ENCODE data around the gene JAZF1.
A peak's percentile ranks its signal among the peaks of the same experiment; 100 is the strongest.

Gene JAZF1

GRCh38 chr7:28106321-28106829 lies 74.2 kb downstream of the JAZF1 start:
- DNase-seq (ENCODE audit: low spot score): no peak

DNA sequence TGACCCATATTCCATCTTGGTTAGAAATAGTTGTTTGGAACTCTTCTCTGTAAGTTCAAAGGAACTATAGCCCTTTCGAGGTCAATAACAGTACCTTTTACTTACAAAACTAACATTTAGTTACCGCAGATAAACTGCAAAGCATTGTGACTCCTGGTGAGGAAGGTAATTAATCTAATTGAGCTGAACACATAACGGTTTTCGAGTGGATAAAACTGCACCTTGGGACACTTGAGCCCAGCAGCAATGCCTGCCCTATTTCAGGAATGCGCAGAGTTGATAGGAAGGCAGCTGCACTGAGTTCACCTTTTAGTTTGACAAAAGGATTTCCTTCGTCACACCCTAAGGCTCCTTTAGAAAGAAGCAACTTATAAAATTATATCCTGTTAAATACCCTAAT lies 75.4 kb downstream of the JAZF1 start:
- no peak for DNase-seq (ENCODE audit: low spot score)

DNA sequence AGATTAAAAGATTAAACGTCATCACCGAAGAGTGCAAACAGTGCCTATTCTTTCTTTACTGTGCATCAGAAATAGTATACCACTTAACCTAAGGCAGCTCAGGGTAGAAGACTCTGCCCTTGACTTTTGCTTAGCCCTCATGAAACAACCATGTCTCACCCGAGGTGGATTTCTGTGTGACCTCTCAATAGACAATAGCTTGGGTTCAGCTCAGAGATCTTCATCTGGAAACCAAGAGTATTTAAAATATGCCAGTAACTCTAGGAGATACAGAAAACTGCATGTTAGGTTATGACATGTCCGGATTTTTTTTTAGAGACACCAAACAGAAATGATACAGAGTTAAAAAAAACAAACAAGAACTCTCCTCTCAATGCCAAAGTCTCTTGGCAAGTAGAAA lies 75.8 kb downstream of the JAZF1 start:
- DNase-seq (ENCODE audit: low spot score): no peak

- no peak for DNase-seq (ENCODE audit: low spot score)
Measured at GRCh38 chr7:28104041-28104541, 76.5 kb downstream of the JAZF1 start.

- DNase-seq (ENCODE audit: low spot score): no peak
Measured at GRCh38 chr7:28102797-28103196, 77.8 kb downstream of the JAZF1 start.

GRCh38 chr7:28096713-28097112 lies 83.9 kb downstream of the JAZF1 start:
- peak; percentile 80 for DNase-seq (ENCODE audit: low spot score)

GRCh38 chr7:28095231-28095630 lies 85.4 kb downstream of the JAZF1 start:
- no peak for DNase-seq (ENCODE audit: low spot score)

DNA sequence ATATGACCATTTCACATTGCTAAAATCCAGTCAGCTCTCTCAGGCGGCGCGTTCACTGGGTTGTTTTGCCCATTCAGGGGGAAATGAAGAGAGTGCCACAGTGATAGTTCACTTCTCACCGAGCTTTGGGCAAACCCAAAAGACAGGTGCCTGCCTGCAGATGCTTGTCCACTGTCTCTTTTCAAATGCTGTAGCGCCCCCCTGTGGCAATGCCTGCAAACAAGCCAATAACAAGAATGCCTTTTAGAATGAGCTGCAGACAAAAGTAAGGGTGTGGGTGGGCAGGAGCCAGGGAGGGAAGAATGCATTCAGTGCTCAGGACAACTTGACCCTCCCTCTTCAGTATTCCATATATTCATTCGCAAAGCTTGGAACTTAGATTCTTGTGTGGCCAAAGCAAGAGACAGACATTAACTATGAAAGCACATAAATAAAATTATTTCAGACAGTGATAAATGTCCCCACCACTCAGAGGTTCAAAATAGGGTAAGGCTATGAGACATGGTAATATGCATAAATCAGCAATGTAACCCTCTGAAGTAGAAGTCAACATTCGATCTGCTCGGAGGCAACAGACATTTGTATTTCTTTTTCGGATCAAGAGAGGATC lies 86.9 kb downstream of the JAZF1 start:
- peak; percentile 82 for DNase-seq (ENCODE audit: low spot score)

DNA sequence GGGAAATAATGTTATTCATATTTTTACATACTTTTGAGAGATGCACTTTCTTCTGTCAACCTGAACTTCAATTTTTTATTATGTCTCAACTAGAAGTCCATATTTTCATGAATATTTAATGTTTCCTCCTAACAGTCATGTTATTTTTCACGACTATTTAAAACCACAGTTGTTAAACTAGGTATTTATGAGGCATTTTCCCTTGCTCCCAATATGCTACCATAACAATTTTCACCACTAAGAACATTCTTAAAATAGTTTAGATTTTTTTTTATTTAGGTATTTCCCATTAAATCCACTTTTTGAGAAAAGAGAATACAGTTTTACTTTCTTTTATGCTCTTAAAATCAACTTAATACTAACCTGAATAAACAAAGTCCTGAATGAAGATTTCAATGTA lies 89.4 kb downstream of the JAZF1 start:
- no peak for DNase-seq (ENCODE audit: low spot score)

DNA sequence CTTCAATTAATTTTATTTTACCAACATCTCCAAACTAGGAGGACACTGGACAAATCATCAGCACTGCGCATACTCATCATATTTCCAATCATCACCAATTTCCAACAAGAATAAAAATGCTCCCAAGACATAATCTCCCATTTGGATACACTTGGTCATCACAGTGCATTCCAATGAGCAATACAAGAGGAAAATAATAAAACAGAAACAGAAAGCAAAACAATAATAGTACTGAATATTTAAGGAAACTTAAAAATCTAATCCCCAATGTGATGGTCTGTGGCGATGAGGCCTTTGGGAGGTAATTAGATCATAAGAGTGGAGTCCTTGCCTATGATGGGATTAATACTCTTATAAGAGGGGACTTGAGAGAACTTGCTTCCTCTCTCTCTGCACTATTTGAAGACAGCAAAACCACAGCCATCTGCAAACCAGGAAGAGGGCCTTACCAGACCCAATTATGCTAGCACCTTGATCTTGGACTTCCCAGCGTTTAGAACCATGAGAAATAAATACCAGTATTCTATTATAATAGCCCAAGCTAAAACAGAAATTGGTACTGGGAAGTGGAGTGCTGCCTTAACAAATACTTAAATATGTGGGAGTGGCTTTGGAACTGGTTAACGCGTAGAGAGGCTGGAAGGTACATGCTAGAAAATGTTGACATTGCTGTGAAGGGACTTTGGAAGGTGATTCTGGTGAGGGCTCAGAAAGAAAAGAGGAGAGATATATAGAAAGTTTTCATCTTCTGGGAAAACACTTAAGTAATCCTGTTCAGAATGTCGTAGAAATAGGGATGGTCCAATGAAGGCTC lies 91.5 kb downstream of the JAZF1 start:
- no peak for DNase-seq (ENCODE audit: low spot score)

GRCh38 chr7:28088032-28088431 lies 92.6 kb downstream of the JAZF1 start:
- no peak for DNase-seq (ENCODE audit: low spot score)

DNA sequence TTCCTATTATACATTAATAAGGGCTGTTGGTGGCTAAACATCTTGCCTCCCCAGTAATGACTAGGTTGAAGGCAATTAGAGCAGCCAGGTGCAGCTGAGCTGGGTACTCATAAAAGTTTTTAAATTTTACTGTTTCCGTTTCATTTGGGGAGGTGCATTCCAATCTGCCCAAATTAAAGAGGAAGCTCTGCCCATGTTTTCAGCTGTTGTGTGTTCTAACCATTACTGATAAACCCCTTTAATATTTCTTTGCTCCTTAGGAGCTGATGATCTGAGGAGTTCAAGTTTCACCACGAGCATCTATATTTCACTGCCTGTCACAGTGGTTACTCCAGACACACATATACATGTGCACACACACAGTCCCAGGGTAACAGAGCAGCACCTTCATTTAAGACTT lies 94.4 kb downstream of the JAZF1 start:
- DNase-seq (ENCODE audit: low spot score): no peak

DNA sequence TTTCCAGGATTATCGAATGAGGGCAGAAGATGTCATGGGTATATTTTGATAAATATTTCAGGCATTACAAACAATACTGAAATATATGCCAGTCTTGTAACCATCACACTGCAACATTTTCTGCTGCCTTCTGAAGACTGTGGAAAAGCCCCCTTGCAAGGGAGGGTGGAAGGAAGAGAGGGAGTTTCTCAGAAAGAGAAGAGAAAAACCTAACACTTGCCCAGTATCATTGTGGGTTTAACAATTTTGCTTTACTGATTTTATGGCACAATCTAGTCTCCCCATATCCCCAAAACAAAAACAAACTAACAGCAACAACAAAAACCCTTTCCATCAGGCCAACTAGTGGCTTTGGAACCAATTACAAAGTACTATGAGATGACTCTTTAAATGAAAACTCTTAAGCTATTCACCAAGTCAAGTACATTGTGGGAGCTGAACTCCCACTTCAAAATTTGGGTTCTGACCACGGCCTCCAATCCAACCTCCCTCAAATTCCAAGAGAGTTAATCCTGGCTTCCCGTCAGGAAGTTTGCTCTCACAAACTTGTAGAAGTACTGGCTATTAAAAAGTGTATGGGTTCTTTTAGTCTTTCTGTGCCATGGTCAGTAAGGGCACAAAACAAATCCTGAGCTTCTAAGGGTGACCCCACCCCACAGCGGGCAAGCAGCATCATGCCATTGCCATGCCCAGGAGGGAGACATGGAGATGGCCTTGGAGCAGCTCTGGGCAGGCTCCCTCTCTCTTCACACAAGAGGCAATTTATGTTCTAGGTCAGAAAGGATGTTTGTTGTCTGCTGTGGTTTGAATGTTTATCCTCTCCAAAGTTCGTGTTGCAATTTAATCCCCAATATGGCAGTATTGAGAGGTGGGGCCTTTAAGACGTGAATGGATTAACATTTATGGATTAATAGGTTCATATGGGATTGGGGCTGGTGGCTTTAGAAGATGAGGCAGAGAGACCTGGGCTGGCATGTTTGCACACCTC lies 96.3 kb downstream of the JAZF1 start:
- no peak for DNase-seq (ENCODE audit: low spot score)

GRCh38 chr7:28083164-28083997 lies 97.2 kb downstream of the JAZF1 start:
- no peak for DNase-seq (ENCODE audit: low spot score)

DNA sequence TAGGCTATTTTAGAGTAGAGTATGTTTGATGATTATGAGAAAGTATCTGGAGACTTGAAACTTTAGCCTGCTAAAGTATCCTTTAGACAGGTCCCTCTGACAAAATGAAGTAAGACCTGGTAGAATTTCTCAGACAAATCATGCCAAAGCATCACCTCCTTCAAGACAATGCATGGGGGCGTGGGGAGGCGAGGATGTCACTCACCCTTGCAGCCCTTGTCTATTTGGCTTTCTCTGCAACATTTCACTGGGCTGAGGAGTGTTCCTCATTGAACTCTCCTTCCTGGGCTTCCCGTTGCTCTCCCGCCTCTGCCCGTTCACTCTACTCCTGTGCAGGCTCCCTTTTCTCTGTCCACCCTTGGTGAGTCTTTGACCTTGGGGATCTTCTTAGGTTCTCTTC lies 98.5 kb downstream of the JAZF1 start:
- DNase-seq (ENCODE audit: low spot score): no peak

DNA sequence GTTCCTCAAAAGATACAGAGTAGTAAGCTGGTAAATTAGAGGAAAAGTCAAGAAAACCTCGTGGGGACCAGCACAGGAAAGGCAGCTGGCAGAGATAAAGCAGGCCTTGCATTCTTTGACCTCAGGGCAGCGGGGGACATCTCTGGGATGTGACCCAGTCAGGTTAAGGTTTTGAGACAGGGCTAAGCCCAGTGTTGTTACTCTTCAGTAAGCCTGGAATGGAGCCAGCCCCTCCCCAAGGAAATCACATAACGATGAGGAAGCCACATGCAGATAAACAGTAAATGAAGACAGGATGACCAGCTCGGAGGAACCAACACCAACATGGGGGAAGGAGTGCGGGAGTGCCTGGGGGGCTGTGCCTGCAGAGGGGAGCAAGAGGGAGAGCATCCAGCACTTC lies 99.6 kb downstream of the JAZF1 start:
- DNase-seq (ENCODE audit: low spot score): no peak

DNA sequence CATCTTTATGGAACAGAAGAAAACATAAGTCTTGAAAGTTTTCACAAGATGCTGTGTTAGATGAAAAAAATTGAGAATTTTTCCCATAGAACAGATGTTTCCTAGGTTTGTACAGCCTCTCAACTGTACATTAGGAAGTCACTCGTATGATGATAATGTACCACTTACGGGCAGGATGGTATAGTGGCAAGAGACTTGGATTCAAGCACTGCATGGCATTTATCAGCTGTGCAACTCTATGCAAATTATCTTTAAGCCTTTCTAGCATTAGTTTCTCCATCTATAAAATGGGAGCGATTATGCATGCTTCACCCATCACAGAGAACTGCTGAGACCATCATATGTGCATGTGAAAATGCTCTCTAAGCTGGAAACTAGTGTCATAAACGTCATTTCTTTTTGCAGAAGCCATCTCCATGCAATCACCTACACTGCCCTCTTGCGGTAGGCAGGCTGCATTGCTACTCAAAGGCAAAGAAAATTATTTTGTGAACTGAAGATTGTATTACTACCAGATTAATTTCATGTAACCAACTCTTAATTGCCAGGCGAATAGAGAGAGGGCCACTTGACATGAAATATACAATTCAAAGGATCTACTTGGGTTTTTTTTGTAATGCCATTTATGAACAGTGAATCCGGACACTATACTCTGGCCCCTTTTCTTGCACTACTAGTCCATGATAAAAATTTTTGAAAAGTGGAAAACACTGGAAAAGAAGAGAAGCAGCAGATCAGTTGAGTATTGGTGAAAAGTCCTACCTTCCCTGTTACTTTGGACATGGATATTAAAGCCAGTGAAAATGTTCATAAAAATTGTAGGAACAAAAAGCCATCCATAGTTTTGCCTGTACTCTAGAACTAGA lies 102.3 kb downstream of the JAZF1 start:
- peak; percentile 48 for DNase-seq (ENCODE audit: low spot score)

DNA sequence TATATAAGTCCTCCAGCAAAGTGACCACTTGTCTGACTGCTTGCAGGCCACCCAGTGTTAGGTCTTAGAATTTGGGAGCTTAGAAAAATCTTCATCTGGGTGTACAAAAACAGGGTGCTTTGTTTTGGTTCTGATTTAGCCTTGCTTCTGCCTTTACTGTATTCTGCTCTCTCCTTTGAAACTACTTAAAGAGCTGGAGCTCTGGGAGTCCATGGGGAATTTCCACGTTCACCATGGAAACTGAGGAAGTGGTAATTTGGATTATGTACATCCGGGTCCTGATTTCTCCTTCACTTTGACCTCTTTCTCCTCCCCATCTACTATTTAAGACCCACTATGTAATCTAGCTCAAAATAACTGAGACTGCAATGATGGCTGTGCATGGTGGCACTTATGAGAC lies 103.0 kb downstream of the JAZF1 start:
- no peak for DNase-seq (ENCODE audit: low spot score)

DNA sequence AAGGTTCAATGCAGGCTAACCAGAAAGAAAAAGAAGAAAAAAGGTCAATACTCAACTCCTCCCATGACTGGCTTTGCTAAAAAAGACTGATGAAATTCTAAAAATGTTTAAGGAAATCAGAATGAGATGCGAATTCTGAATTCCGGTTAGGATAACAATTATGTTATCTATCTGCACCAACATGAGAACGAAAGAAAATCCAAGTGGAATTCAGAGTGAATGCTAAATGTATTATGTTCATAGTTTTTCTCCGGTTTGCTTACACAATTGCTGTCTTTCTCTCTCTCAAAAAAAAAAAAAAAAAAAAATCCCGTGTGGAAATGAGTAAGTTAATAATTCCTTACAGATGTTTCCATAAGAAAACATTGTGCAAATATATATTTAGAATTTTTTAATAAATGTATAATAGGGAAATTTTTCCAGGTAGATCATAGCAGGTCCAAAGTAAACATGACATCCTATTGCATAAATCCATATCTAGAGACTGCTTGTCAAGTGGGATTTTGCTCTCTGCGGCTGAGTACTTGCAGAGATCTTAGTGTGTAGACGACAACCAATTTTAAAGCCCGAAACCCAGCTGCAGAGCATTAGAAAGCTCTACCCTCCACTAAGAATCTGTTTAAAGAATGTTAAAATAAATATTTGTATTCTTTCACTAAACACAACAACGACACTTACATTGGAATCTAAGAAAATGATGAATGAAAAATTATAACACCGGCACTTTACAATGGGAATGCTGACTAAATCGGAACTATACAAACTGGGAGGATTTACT lies 104.0 kb downstream of the JAZF1 start:
- no peak for DNase-seq (ENCODE audit: low spot score)

Measured in iPS-NIHi11 (cell line).